HG02571 (cell line): ENCODE measurements around the gene SLC12A7.
"Not testable (repeated sequence)": the region's sequence is repeated elsewhere in the genome, so short reads cannot be mapped to it uniquely, and the experiment has no call there.

Experiments used
- ATAC-seq: cut with Tn5 transposase; IDR thresholded peaks from one replicate; pipeline ENCODE4 v1.9.1; 2021; ENCODE audit warnings: mild to moderate bottlenecking, moderate library complexity; ENCODE audit not compliant: unreplicated experiment

Gene SLC12A7

GRCh38 chr5:1099926-1100663, 11.8 kb downstream of the SLC12A7 start:
- no peak for ATAC-seq

GRCh38 chr5:1098986-1099597, 12.8 kb downstream of the SLC12A7 start:
- no peak for ATAC-seq

GRCh38 chr5:1097988-1098385, 13.9 kb downstream of the SLC12A7 start:
- not testable (repeated sequence) for ATAC-seq

- ATAC-seq, result no peak
Measured at GRCh38 chr5:1097381-1097987, 14.4 kb downstream of the SLC12A7 start.

GRCh38 chr5:1096838-1097237, 15.0 kb downstream of the SLC12A7 start:
- no peak for ATAC-seq

GRCh38 chr5:1095990-1096363, 15.9 kb downstream of the SLC12A7 start:
- no peak for ATAC-seq

- ATAC-seq, result no peak
Measured at GRCh38 chr5:1095302-1095989, 16.4 kb downstream of the SLC12A7 start.

GRCh38 chr5:1094670-1095190, 17.1 kb downstream of the SLC12A7 start:
- ATAC-seq, result no peak

- ATAC-seq, result no peak
Measured at GRCh38 chr5:1093361-1093760, 18.5 kb downstream of the SLC12A7 start.

GRCh38 chr5:1092122-1092521, 19.7 kb downstream of the SLC12A7 start:
- no peak for ATAC-seq

- ATAC-seq, result no peak
Measured at GRCh38 chr5:1091632-1092031, 20.2 kb downstream of the SLC12A7 start.

- ATAC-seq, result no peak
Measured at GRCh38 chr5:1090538-1090937, 21.3 kb downstream of the SLC12A7 start.

- ATAC-seq, result no peak
Measured at GRCh38 chr5:1089621-1090040, 22.2 kb downstream of the SLC12A7 start.

- ATAC-seq, result no peak
Measured at GRCh38 chr5:1089146-1089545, 22.7 kb downstream of the SLC12A7 start.

GRCh38 chr5:1088726-1089125, 23.1 kb downstream of the SLC12A7 start:
- ATAC-seq, result no peak

- no peak for ATAC-seq
Measured at GRCh38 chr5:1088031-1088430, 23.8 kb downstream of the SLC12A7 start.

- no peak for ATAC-seq
Measured at GRCh38 chr5:1087428-1087827, 24.4 kb downstream of the SLC12A7 start.

- ATAC-seq, result no peak
Measured at GRCh38 chr5:1086871-1087270, 25.0 kb downstream of the SLC12A7 start.

- ATAC-seq, result no peak
Measured at GRCh38 chr5:1086137-1086536, 25.7 kb downstream of the SLC12A7 start.

GRCh38 chr5:1085391-1085790, 26.5 kb downstream of the SLC12A7 start:
- ATAC-seq, result no peak

- no peak for ATAC-seq
Measured at GRCh38 chr5:1083823-1084605, 27.8 kb downstream of the SLC12A7 start.
